ENCODE results near the gene BLOC1S5.

The BLOC1S5 gene

DNA sequence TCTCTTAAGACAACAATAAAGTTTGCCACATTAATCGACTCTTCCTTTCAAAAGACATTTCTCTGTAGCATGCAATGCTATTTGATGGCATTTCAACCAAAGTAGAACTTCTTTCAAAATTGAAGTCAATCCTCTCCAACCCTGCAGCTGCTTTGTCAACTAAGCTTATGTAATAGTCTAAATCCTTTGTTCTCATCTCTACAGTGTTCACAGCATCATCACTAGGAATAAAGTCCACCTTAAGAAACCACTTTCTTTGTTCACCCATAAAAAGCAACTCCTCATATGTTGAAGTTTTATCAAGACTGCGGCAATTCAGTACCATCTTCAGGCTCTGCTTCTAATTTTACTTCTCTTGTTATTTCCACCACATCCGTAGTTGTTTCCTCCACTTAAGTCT lies 11.5 kb upstream of the BLOC1S5 start:
- Histone ChIP-seq H3K36me3 (ENCODE audit: control insufficient read depth, insufficient read depth, low read length) (no peaks in the 10 kb centered on the region), H3K4me3 (ENCODE audit: low read length) (no peak overlapping the region), H3K4me1 (ENCODE audit: control insufficient read depth, insufficient read depth, low read length) (peaks cover 6% of the 10 kb centered on the region), H3K9me3 (ENCODE audit: control insufficient read depth, low read length) (no peaks in the 10 kb centered on the region), H3K27me3 (ENCODE audit: control insufficient read depth, insufficient read depth, low read length) (no peaks in the 10 kb centered on the region), H3K9ac (ENCODE audit: low read length) (no peak overlapping the region)

DNA sequence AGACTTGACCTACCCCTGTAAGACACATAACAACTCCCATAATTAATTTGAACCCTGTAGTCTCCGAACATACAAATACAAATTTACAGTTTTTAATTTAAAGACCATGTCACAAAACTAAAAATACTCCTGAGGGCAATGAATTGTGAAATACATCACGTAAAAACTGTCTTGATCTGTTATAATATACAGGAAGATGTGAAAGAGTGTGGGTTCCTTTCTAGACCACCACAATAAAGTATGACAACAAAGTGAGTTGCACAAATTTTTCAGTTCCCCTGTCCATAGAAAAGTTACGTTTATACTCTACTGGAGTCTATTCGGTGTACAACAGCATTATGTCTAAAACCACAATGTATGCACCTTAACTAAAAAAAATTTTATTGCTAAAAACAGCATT lies 11.0 kb upstream of the BLOC1S5 start:
- Histone ChIP-seq H3K36me3 (ENCODE audit: control insufficient read depth, insufficient read depth, low read length) (no peaks in the 10 kb centered on the region), H3K9ac (ENCODE audit: low read length) (no peak overlapping the region), H3K4me3 (ENCODE audit: low read length) (no peak overlapping the region), H3K9me3 (ENCODE audit: control insufficient read depth, low read length) (no peaks in the 10 kb centered on the region), H3K4me1 (ENCODE audit: control insufficient read depth, insufficient read depth, low read length) (peaks cover 3% of the 10 kb centered on the region), H3K27me3 (ENCODE audit: control insufficient read depth, insufficient read depth, low read length) (no peaks in the 10 kb centered on the region)

DNA sequence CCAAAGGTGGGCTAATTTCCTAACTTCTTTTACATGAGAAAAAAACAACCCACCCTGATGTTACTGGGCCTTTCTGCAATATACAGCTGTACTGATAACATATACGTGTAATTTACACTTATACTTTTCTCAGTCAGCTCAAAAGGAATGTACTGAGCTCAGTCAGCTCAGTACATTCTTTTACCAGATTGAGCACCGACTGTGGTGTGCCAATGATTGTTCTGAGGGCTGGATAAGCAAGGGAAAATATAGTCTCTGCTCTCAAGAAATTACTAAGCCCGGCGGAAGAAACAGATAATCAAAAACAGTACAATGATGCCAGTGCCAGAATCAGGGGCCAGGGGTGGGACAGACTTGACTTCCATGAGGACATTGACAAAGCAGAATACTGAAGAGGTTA lies 10.0 kb upstream of the BLOC1S5 start:
- no peaks in the 10 kb centered on the region for H3K27me3 ChIP-seq (ENCODE audit: control insufficient read depth, insufficient read depth, low read length)

DNA sequence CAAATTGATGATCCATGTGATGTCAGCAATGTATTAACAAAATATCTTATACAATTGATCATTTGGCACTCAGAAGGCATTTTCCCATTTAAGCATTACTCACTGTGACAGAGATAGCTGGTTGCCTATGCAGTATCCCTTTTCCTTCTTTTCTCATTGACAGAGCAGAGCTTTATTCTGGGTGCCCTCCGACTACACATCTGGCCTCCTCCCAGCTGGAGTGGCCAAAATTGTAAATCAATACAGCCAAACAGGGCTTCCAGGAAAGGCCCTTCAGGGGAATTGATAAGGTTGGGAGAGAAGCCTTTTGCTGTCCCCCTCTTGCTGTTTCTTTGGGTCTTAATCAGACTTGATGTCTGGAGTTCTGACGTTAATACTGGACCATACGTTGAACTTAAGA lies 9.6 kb upstream of the BLOC1S5 start:
- no peak overlapping the region for H3K9ac ChIP-seq (ENCODE audit: low read length)
- no peaks in the 10 kb centered on the region for H3K9me3 ChIP-seq (ENCODE audit: control insufficient read depth, low read length)
- no peaks in the 10 kb centered on the region for H3K4me1 ChIP-seq (ENCODE audit: control insufficient read depth, insufficient read depth, low read length)
- H3K36me3 ChIP-seq (ENCODE audit: control insufficient read depth, insufficient read depth, low read length) = no peaks in the 10 kb centered on the region
- H3K27me3 ChIP-seq (ENCODE audit: control insufficient read depth, insufficient read depth, low read length) = no peaks in the 10 kb centered on the region
- H3K4me3 ChIP-seq (ENCODE audit: low read length) = no peak overlapping the region

More for the DNA sequence above, 10.0 kb upstream of the BLOC1S5 start:
- Histone ChIP-seq H3K9me3 (ENCODE audit: control insufficient read depth, low read length) (no peaks in the 10 kb centered on the region), H3K36me3 (ENCODE audit: control insufficient read depth, insufficient read depth, low read length) (no peaks in the 10 kb centered on the region), H3K4me3 (ENCODE audit: low read length) (no peak overlapping the region), H3K9ac (ENCODE audit: low read length) (no peak overlapping the region), H3K4me1 (ENCODE audit: control insufficient read depth, insufficient read depth, low read length) (no peaks in the 10 kb centered on the region)

DNA sequence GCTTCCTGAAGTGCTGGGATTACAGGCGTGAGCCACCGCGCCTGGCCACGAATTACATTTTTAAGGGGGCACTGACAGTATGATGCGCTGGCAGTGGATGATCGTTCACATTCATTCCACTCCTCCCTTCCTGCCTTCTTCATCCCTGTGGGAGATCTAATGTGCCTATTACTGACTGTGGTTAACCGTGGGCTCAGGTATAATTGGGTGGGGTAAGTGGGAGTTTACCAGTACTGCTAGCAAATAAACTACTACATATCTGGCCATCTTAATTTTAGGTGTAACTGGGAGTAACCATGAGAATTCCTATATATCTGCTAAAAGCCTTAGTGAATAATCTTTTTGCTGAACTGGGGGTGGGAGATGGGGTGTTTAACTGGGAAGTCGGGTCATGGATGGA lies 6.5 kb upstream of the BLOC1S5 start:
- no peaks in the 10 kb centered on the region for H3K4me1 ChIP-seq (ENCODE audit: control insufficient read depth, insufficient read depth, low read length)

DNA sequence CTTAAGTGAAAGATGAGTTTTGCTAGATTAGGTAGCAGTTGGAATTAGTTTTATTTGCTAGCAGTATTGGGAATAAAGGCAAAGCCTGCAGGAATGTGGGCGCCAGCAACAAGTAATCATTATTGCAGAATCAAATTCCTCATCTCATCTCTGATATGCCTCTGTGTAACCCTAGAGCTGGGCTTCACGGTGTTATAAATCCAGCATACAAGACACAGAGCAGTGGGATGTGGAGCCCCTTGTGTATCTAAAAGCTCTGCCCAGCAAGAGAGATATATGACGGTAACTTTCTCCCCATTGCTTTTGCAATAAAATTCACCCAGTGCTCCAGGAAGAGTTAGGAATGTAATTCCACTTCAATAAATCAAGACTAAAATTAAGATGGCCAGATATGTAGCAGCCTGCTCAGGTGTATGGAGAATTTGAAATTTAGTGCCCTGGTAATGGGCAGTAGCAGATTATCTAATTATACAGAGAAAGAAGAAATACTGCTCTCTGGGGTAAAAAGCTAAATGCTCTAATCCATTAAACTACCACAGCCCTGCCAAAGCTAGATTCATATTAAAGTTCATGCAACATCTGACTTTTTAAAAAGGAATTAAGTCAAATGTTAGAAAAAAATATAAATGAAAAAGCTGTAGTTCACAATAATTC lies 5.6 kb upstream of the BLOC1S5 start:
- H3K4me1 ChIP-seq (ENCODE audit: control insufficient read depth, insufficient read depth, low read length) = peaks cover 5% of the 10 kb centered on the region
- H3K4me3 ChIP-seq (ENCODE audit: low read length) = no peak overlapping the region
- no peaks in the 10 kb centered on the region for H3K9me3 ChIP-seq (ENCODE audit: control insufficient read depth, low read length)
- no peak overlapping the region for H3K9ac ChIP-seq (ENCODE audit: low read length)
- H3K36me3 ChIP-seq (ENCODE audit: control insufficient read depth, insufficient read depth, low read length) = no peaks in the 10 kb centered on the region
- H3K27me3 ChIP-seq (ENCODE audit: control insufficient read depth, insufficient read depth, low read length) = no peaks in the 10 kb centered on the region

More for the DNA sequence above, 6.5 kb upstream of the BLOC1S5 start:
- Histone ChIP-seq H3K4me3 (ENCODE audit: low read length) (no peak overlapping the region), H3K9ac (ENCODE audit: low read length) (no peak overlapping the region), H3K27me3 (ENCODE audit: control insufficient read depth, insufficient read depth, low read length) (no peaks in the 10 kb centered on the region), H3K9me3 (ENCODE audit: control insufficient read depth, low read length) (no peaks in the 10 kb centered on the region), H3K36me3 (ENCODE audit: control insufficient read depth, insufficient read depth, low read length) (no peaks in the 10 kb centered on the region)

DNA sequence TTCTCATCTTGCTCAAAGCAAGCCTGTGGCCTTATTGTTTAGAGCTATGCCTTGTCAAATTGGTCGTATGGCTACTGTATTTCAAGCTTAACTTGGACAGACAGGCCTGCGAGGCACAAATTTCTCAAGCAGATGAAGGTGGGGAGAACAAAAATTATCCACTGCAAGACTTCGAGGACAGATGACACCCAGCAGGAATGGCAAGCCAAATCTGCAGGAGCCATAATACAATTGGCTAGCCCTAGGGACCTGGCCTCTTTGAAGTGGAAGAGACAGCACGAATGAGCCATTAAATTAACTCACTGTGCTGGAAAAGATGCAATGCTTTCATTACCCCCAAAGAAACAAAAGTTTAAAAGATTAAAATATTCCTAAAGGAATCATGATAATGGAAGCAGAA lies 5.0 kb upstream of the BLOC1S5 start:
- no peak overlapping the region for H3K9ac ChIP-seq (ENCODE audit: low read length)
- H3K9me3 ChIP-seq (ENCODE audit: control insufficient read depth, low read length) = no peaks in the 10 kb centered on the region
- H3K4me3 ChIP-seq (ENCODE audit: low read length) = no peak overlapping the region
- no peaks in the 10 kb centered on the region for H3K36me3 ChIP-seq (ENCODE audit: control insufficient read depth, insufficient read depth, low read length)
- H3K4me1 ChIP-seq (ENCODE audit: control insufficient read depth, insufficient read depth, low read length) = peaks cover 9% of the 10 kb centered on the region
- no peaks in the 10 kb centered on the region for H3K27me3 ChIP-seq (ENCODE audit: control insufficient read depth, insufficient read depth, low read length)

DNA sequence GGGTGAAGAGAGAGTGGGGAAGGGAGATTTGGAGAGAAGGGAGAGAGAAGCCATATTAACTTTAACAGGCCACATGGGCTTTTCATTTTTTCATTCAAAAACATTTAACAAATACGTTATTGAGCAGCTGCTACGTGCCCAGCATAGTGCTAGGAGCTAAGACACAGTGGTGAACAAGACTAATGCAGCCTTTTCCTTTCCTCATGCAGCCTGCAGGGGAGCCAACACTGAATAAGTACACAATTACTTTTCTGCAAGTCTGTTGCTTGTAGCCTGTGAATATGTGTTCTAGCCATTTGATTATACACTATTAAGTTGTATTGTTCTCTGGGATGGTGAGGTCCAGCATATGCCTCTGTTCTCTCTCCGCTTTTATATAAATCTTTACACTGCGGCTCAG lies 1.9 kb upstream of the BLOC1S5 start:
- Histone ChIP-seq H3K27me3 (ENCODE audit: control insufficient read depth, insufficient read depth, low read length) (no peaks in the 10 kb centered on the region), H3K9ac (ENCODE audit: low read length) (no peak overlapping the region), H3K4me3 (ENCODE audit: low read length) (no peak overlapping the region), H3K9me3 (ENCODE audit: control insufficient read depth, low read length) (no peaks in the 10 kb centered on the region), H3K36me3 (ENCODE audit: control insufficient read depth, insufficient read depth, low read length) (no peaks in the 10 kb centered on the region), H3K4me1 (ENCODE audit: control insufficient read depth, insufficient read depth, low read length) (peaks cover 9% of the 10 kb centered on the region)

DNA sequence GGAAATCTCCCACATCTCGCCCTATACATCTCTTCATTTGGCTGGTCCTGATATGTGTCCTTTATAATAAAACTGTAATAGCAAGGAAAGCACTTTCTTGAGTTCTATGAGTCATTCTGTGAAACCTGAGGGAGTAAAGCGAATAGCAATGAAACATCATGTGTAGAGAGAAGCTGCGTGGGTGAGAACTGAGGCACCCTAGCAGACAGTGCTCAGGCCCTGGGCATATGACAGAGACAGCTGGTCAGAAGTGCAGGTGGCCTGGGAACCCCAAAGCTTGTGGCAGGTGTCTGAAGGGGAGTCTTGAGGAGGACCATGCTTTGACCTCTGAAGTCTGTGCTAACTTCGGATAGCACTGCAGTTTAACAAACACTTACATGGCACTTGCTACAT lies 1.3 kb upstream of the BLOC1S5 start:
- Histone ChIP-seq H3K4me1 (ENCODE audit: control insufficient read depth, insufficient read depth, low read length) (peaks cover 10% of the 10 kb centered on the region), H3K9ac (ENCODE audit: low read length) (no peak overlapping the region), H3K27me3 (ENCODE audit: control insufficient read depth, insufficient read depth, low read length) (no peaks in the 10 kb centered on the region), H3K36me3 (ENCODE audit: control insufficient read depth, insufficient read depth, low read length) (no peaks in the 10 kb centered on the region), H3K4me3 (ENCODE audit: low read length) (no peak overlapping the region), H3K9me3 (ENCODE audit: control insufficient read depth, low read length) (no peaks in the 10 kb centered on the region)

DNA sequence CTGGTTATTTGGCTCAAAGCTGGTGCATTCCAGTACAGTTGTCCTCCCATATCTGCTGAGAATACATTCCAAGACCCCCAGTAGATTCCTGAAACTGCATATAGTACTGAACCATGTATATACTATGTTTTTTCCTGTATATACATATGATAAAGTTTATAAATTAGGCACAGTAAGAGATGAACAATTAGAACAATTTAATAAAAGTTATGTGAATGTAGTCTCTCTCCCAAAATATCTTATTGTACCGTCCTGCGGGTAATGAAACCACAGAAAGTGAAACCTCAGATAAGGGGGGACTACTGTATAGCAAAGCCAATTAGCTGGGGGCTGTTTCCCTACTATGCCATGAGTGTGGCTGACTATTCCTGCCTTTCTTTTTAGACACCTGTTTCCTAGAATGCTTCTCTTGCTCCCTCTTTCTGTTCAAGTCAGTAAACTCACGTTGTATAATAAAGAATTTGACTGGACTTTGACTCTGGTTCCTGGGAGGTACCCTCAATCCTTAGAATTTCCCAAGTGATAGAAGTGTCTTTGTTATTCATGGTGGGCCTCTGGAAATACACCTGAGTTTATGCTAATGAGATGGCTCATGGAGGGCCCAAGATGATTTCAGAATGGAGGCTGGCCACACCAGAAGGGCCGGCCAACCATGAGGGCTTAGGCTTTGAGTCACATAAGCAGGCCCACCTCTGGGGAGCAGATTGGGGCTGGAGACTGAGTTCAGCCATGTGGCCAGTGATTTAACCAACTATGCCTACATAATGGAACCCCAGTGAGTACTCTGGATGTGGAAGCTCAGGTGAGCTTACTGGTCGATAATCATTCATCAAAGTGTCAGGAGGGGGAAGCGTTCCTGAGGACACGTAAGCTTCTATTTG lies 689 bp upstream of the BLOC1S5 start:
- H3K27me3 ChIP-seq (ENCODE audit: control insufficient read depth, insufficient read depth, low read length) = no peaks in the 10 kb centered on the region
- peak overlapping the region; percentile 91 for H3K9ac ChIP-seq (ENCODE audit: low read length)
- peak overlapping the region; percentile 86 for H3K4me3 ChIP-seq (ENCODE audit: low read length)

DNA sequence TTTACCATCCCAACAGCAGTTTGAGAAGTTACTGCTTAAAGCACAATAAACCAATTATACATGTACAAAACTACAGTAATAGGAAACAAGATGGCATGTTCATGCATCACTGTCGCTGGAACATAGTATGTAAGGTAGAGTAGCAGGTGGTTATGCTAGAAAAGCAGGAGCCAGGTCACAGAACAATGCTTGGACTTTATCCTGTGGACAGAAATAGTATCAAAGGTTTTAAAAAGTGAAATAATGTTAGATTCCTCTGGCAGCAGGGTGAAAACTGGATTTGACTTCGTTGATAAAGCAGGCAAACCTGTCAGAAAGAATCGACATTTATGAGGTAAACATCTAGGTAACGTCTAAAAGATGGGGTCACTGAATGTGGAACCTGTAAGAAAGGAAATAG lies 2.5 kb downstream of the BLOC1S5 start:
- H3K9me3 ChIP-seq (ENCODE audit: control insufficient read depth, low read length) = no peaks in the 10 kb centered on the region
- no peaks in the 10 kb centered on the region for H3K36me3 ChIP-seq (ENCODE audit: control insufficient read depth, insufficient read depth, low read length)
- no peak overlapping the region for H3K9ac ChIP-seq (ENCODE audit: low read length)
- no peaks in the 10 kb centered on the region for H3K27me3 ChIP-seq (ENCODE audit: control insufficient read depth, insufficient read depth, low read length)
- H3K4me1 ChIP-seq (ENCODE audit: control insufficient read depth, insufficient read depth, low read length) = peaks cover 21% of the 10 kb centered on the region
- H3K4me3 ChIP-seq (ENCODE audit: low read length) = no peak overlapping the region

More for the DNA sequence above, 689 bp upstream of the BLOC1S5 start:
- Histone ChIP-seq H3K9me3 (ENCODE audit: control insufficient read depth, low read length) (no peaks in the 10 kb centered on the region), H3K36me3 (ENCODE audit: control insufficient read depth, insufficient read depth, low read length) (no peaks in the 10 kb centered on the region), H3K4me1 (ENCODE audit: control insufficient read depth, insufficient read depth, low read length) (peaks cover 16% of the 10 kb centered on the region)

DNA sequence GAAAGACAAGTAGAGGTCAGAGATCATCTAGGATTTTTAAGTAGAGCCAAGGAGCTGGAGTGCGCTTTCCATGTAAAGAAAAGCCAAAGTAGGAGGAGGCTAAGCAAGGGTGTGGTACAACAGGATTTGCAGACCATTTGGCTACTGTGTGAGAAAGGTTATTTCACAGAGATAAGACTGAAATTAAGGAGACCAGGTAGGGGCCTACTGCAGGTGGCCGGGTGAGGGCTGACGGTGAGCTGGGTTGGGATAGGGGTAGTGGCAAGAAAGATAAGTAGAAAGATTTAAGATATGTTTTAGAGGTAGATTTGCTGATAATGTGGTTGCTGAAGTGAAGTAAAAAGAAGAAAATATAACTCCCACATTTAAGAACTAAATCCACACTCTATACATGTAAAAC lies 3.8 kb downstream of the BLOC1S5 start:
- H3K4me1 ChIP-seq (ENCODE audit: control insufficient read depth, insufficient read depth, low read length) = peaks cover 21% of the 10 kb centered on the region
- H3K27me3 ChIP-seq (ENCODE audit: control insufficient read depth, insufficient read depth, low read length) = no peaks in the 10 kb centered on the region
- H3K9ac ChIP-seq (ENCODE audit: low read length) = no peak overlapping the region

More for the DNA sequence above, 3.8 kb downstream of the BLOC1S5 start:
- Histone ChIP-seq H3K4me3 (ENCODE audit: low read length) (no peak overlapping the region), H3K36me3 (ENCODE audit: control insufficient read depth, insufficient read depth, low read length) (no peaks in the 10 kb centered on the region), H3K9me3 (ENCODE audit: control insufficient read depth, low read length) (no peaks in the 10 kb centered on the region)
